Measurements from ENCODE around the gene ROS1.

Gene ROS1

DNA sequence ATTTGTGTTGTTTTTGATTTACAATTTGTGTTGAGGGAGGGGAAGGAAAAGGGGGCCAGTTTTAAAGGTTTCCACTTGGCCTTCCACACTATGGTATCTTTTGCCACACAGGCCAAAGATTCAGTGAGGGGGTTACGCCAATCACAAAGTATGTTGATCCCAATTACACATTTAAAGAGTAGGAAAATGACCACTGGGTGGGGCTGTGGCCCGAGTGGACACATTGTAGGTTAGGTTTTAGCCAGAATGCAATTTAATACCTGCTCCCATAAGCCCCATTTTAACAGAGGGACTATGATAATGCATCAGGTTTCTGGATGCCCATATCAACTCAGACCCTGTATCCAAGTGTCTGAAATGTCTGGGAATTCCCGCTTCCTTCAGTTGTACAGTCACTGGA, 144.8 kb downstream of the ROS1 start:
- Histone ChIP-seq H3K79me1 (ENCODE audit: low read length) (no peaks in the 10 kb centered on the region), H2BK120ac (ENCODE audit: insufficient read depth, low read length, poor library complexity) (no peak overlapping the region)

GRCh38 chr6:117276778-117277316, 148.9 kb downstream of the ROS1 start:
- no peak overlapping the region for H3K4me3 ChIP-seq (ENCODE audit: low read depth, low read length)
- no peak for DNase-seq
- H3K4ac ChIP-seq (ENCODE audit: low read depth, low read length): no peak overlapping the region
- H3K9me3 ChIP-seq (ENCODE audit: insufficient read depth, low read depth, low read length): no peaks in the 10 kb centered on the region
- no peaks in the 10 kb centered on the region for H3K36me3 ChIP-seq (ENCODE audit: control insufficient read depth in 1 of 2, insufficient read depth in 2 of 2, low read length in 2 of 2)
- H2AK5ac ChIP-seq (ENCODE audit: low read length): no peak overlapping the region
- no peak overlapping the region for H3K4me2 ChIP-seq (ENCODE audit: low read length)
- no peak overlapping the region for H3K14ac ChIP-seq (ENCODE audit: low read length)
- H3K18ac ChIP-seq (ENCODE audit: low read length): no peak overlapping the region
- H4K12ac ChIP-seq (ENCODE audit: low read depth, low read length): no peak overlapping the region
- no peaks in the 10 kb centered on the region for H3K4me1 ChIP-seq (ENCODE audit: control insufficient read depth in 1 of 2, insufficient read depth in 2 of 2, low read length in 2 of 2)
- H4K8ac ChIP-seq (ENCODE audit: low read depth, low read length): no peak overlapping the region
- WGBS (ENCODE audit: extremely low coverage, insufficient coverage, insufficient read length): no CpG with 5 or more reads among the region's 10 CpGs
- no peak overlapping the region for H3K27ac ChIP-seq (ENCODE audit: low read depth, low read length)
- H3K79me1 ChIP-seq (ENCODE audit: low read length): no peaks in the 10 kb centered on the region
- H2BK120ac ChIP-seq (ENCODE audit: insufficient read depth, low read length, poor library complexity): no peak overlapping the region
- H3K27me3 ChIP-seq (ENCODE audit: insufficient read depth, low read length): peaks cover 10% of the 10 kb centered on the region
- H2BK5ac ChIP-seq (ENCODE audit: low read depth, low read length, poor library complexity): no peak overlapping the region
- H3K23ac ChIP-seq (ENCODE audit: low read length): no peak overlapping the region
- H3K9ac ChIP-seq (ENCODE audit: low read length): no peak overlapping the region
- H2AFZ ChIP-seq (ENCODE audit: insufficient read depth, low read length, poor library complexity): no peak overlapping the region
- no peak overlapping the region for H4K91ac ChIP-seq (ENCODE audit: low read depth, low read length)
- H2BK12ac ChIP-seq (ENCODE audit: low read length): no peak overlapping the region
- H3K79me2 ChIP-seq (ENCODE audit: control insufficient read depth, insufficient read depth, low read length, poor library complexity): no peaks in the 10 kb centered on the region

More for the DNA sequence above, 144.8 kb downstream of the ROS1 start:
- no peaks in the 10 kb centered on the region for H3K27me3 ChIP-seq (ENCODE audit: insufficient read depth, low read length)
- H3K79me2 ChIP-seq (ENCODE audit: control insufficient read depth, insufficient read depth, low read length, poor library complexity): no peaks in the 10 kb centered on the region
- no peaks in the 10 kb centered on the region for H3K9me3 ChIP-seq (ENCODE audit: insufficient read depth, low read depth, low read length)
- no peak overlapping the region for H2AK5ac ChIP-seq (ENCODE audit: low read length)
- H4K8ac ChIP-seq (ENCODE audit: low read depth, low read length): no peak overlapping the region
- no peaks in the 10 kb centered on the region for H3K4me1 ChIP-seq (ENCODE audit: control insufficient read depth in 1 of 2, insufficient read depth in 2 of 2, low read length in 2 of 2)
- H4K12ac ChIP-seq (ENCODE audit: low read depth, low read length): no peak overlapping the region
- H2AFZ ChIP-seq (ENCODE audit: insufficient read depth, low read length, poor library complexity): no peak overlapping the region
- DNase-seq: peak; percentile 17 to 54
- no peak overlapping the region for H3K4me3 ChIP-seq (ENCODE audit: low read depth, low read length)
- no peak overlapping the region for H2BK12ac ChIP-seq (ENCODE audit: low read length)
- no peak overlapping the region for H3K4ac ChIP-seq (ENCODE audit: low read depth, low read length)
- no peak overlapping the region for H3K14ac ChIP-seq (ENCODE audit: low read length)
- H3K18ac ChIP-seq (ENCODE audit: low read length): no peak overlapping the region
- H2BK5ac ChIP-seq (ENCODE audit: low read depth, low read length, poor library complexity): no peak overlapping the region
- H3K36me3 ChIP-seq (ENCODE audit: control insufficient read depth in 1 of 2, insufficient read depth in 2 of 2, low read length in 2 of 2): no peaks in the 10 kb centered on the region
- WGBS (ENCODE audit: extremely low coverage, insufficient coverage, insufficient read length): no CpG with 5 or more reads among the region's 3 CpGs
- no peak overlapping the region for H3K27ac ChIP-seq (ENCODE audit: low read depth, low read length)
- no peak overlapping the region for H3K23ac ChIP-seq (ENCODE audit: low read length)
- H4K91ac ChIP-seq (ENCODE audit: low read depth, low read length): no peak overlapping the region
- no peak overlapping the region for H3K4me2 ChIP-seq (ENCODE audit: low read length)
- H3K9ac ChIP-seq (ENCODE audit: low read length): no peak overlapping the region

DNA sequence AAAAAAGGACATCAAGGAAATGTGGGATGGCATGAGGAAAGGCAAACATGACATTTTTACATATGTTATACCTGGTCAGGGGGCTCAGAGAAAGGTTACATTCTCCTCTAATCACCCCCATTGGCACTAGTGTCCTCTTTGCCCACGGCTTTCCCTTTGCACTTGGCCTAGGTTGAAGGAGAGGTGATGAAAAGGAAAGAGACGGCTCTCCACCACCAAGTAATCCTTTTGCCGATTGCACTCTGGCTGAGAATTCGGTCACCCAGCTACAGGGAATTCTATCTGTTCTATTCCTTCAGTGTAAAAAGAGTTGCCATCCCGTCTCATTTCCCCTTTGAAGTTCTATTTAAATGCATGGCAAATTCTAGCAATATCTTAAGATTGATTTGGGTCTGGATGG, 150.0 kb downstream of the ROS1 start:
- Histone ChIP-seq H3K4ac (ENCODE audit: low read depth, low read length) (no peak overlapping the region), H3K79me1 (ENCODE audit: low read length) (no peaks in the 10 kb centered on the region), H3K9ac (ENCODE audit: low read length) (no peak overlapping the region), H2BK5ac (ENCODE audit: low read depth, low read length, poor library complexity) (no peak overlapping the region), H4K8ac (ENCODE audit: low read depth, low read length) (no peak overlapping the region), H2BK120ac (ENCODE audit: insufficient read depth, low read length, poor library complexity) (no peak overlapping the region), H2AFZ (ENCODE audit: insufficient read depth, low read length, poor library complexity) (no peak overlapping the region), H3K9me3 (ENCODE audit: insufficient read depth, low read depth, low read length) (peaks cover 1% of the 10 kb centered on the region), H3K23ac (ENCODE audit: low read length) (no peak overlapping the region), H2BK12ac (ENCODE audit: low read length) (no peak overlapping the region), H2AK5ac (ENCODE audit: low read length) (no peak overlapping the region), H4K91ac (ENCODE audit: low read depth, low read length) (no peak overlapping the region), H3K36me3 (ENCODE audit: control insufficient read depth in 1 of 2, insufficient read depth in 2 of 2, low read length in 2 of 2) (no peaks in the 10 kb centered on the region), H3K14ac (ENCODE audit: low read length) (no peak overlapping the region), H3K79me2 (ENCODE audit: control insufficient read depth, insufficient read depth, low read length, poor library complexity) (no peaks in the 10 kb centered on the region), H3K4me3 (ENCODE audit: low read depth, low read length) (no peak overlapping the region), H4K12ac (ENCODE audit: low read depth, low read length) (no peak overlapping the region), H3K18ac (ENCODE audit: low read length) (no peak overlapping the region), H3K4me1 (ENCODE audit: control insufficient read depth in 1 of 2, insufficient read depth in 2 of 2, low read length in 2 of 2) (peaks cover 0 to 2% of the 10 kb centered on the region in 2 experiments), H3K27me3 (ENCODE audit: insufficient read depth, low read length) (peaks cover 14% of the 10 kb centered on the region), H3K27ac (ENCODE audit: low read depth, low read length) (no peak overlapping the region), H3K4me2 (ENCODE audit: low read length) (no peak overlapping the region)
- no peak for DNase-seq
- no CpG with 5 or more reads among the region's 5 CpGs for WGBS (ENCODE audit: extremely low coverage, insufficient coverage, insufficient read length)

GRCh38 chr6:117275205-117275604, 150.5 kb downstream of the ROS1 start:
- peaks cover 4% of the 10 kb centered on the region for H3K9me3 ChIP-seq (ENCODE audit: insufficient read depth, low read depth, low read length)
- peak; percentile 39 to 65 for DNase-seq
- no peaks in the 10 kb centered on the region for H3K36me3 ChIP-seq (ENCODE audit: control insufficient read depth in 1 of 2, insufficient read depth in 2 of 2, low read length in 2 of 2)
- no peak overlapping the region for H3K23ac ChIP-seq (ENCODE audit: low read length)
- H3K4me3 ChIP-seq (ENCODE audit: low read depth, low read length): no peak overlapping the region
- no CpG with 5 or more reads among the region's 9 CpGs for WGBS (ENCODE audit: extremely low coverage, insufficient coverage, insufficient read length)
- H3K4ac ChIP-seq (ENCODE audit: low read depth, low read length): no peak overlapping the region
- H2AFZ ChIP-seq (ENCODE audit: insufficient read depth, low read length, poor library complexity): no peak overlapping the region
- H2AK5ac ChIP-seq (ENCODE audit: low read length): no peak overlapping the region
- H3K79me2 ChIP-seq (ENCODE audit: control insufficient read depth, insufficient read depth, low read length, poor library complexity): no peaks in the 10 kb centered on the region
- H2BK120ac ChIP-seq (ENCODE audit: insufficient read depth, low read length, poor library complexity): no peak overlapping the region
- no peak overlapping the region for H4K91ac ChIP-seq (ENCODE audit: low read depth, low read length)
- H3K79me1 ChIP-seq (ENCODE audit: low read length): no peaks in the 10 kb centered on the region
- no peak overlapping the region for H3K27ac ChIP-seq (ENCODE audit: low read depth, low read length)
- H3K18ac ChIP-seq (ENCODE audit: low read length): no peak overlapping the region
- no peak overlapping the region for H3K14ac ChIP-seq (ENCODE audit: low read length)
- no peak overlapping the region for H2BK5ac ChIP-seq (ENCODE audit: low read depth, low read length, poor library complexity)
- H4K8ac ChIP-seq (ENCODE audit: low read depth, low read length): no peak overlapping the region
- no peak overlapping the region for H3K4me2 ChIP-seq (ENCODE audit: low read length)
- no peak overlapping the region for H3K9ac ChIP-seq (ENCODE audit: low read length)
- H3K4me1 ChIP-seq (ENCODE audit: control insufficient read depth in 1 of 2, insufficient read depth in 2 of 2, low read length in 2 of 2): peaks cover 3 to 7% of the 10 kb centered on the region in 2 experiments
- no peak overlapping the region for H4K12ac ChIP-seq (ENCODE audit: low read depth, low read length)
- H2BK12ac ChIP-seq (ENCODE audit: low read length): no peak overlapping the region
- peaks cover 19% of the 10 kb centered on the region for H3K27me3 ChIP-seq (ENCODE audit: insufficient read depth, low read length)

Data from trophoblast cell (in vitro differentiated cells and primary cell).